ENCODE measurements around the gene SHFL.

Gene SHFL

GRCh38 chr19:10109528-10109927 lies 23.4 kb downstream of the SHFL start:
- no peak for DNase-seq (ENCODE audit: low read depth)

GRCh38 chr19:10110076-10110971 lies 24.2 kb downstream of the SHFL start:
- no peak for DNase-seq (ENCODE audit: low read depth)

GRCh38 chr19:10110972-10111317 lies 24.8 kb downstream of the SHFL start:
- no peak for DNase-seq (ENCODE audit: low read depth)

GRCh38 chr19:10111405-10111811 lies 25.3 kb downstream of the SHFL start, which contains the start of gene P2RY11:
TSS of gene P2RY11 (plus strand) at chr19:10111693. CDS start at chr19:10111722, 29 bp downstream.
- no peak for DNase-seq (ENCODE audit: low read depth)

GRCh38 chr19:10112037-10112761 lies 26.1 kb downstream of the SHFL start:
- DNase-seq (ENCODE audit: low read depth): no peak

GRCh38 chr19:10112895-10113591 lies 26.9 kb downstream of the SHFL start:
- DNase-seq (ENCODE audit: low read depth): no peak

GRCh38 chr19:10113592-10113963 lies 27.5 kb downstream of the SHFL start:
- DNase-seq (ENCODE audit: low read depth): no peak

GRCh38 chr19:10113964-10114650 lies 28.0 kb downstream of the SHFL start:
- DNase-seq (ENCODE audit: low read depth): no peak

- no peak for DNase-seq (ENCODE audit: low read depth)
Observed at GRCh38 chr19:10114651-10115391, 28.7 kb downstream of the SHFL start.

GRCh38 chr19:10115392-10116084 lies 29.4 kb downstream of the SHFL start:
- no peak for DNase-seq (ENCODE audit: low read depth)

GRCh38 chr19:10116085-10116865 lies 30.2 kb downstream of the SHFL start:
- DNase-seq (ENCODE audit: low read depth): no peak

GRCh38 chr19:10116866-10117616 lies 30.9 kb downstream of the SHFL start:
- no peak for DNase-seq (ENCODE audit: low read depth)

GRCh38 chr19:10118960-10119359 lies 32.8 kb downstream of the SHFL start:
- no peak for DNase-seq (ENCODE audit: low read depth)

- no peak for DNase-seq (ENCODE audit: low read depth)
Observed at GRCh38 chr19:10120538-10121189, 34.5 kb downstream of the SHFL start.

- DNase-seq (ENCODE audit: low read depth): no peak
Observed at GRCh38 chr19:10122045-10122444, 35.9 kb downstream of the SHFL start.

- no peak for DNase-seq (ENCODE audit: low read depth)
Observed at GRCh38 chr19:10124429-10124828, 38.3 kb downstream of the SHFL start.

- no peak for DNase-seq (ENCODE audit: low read depth)
Observed at GRCh38 chr19:10126213-10126639, 40.1 kb downstream of the SHFL start.

- no peak for DNase-seq (ENCODE audit: low read depth)
Observed at GRCh38 chr19:10132905-10133304, 46.8 kb downstream of the SHFL start.

- no peak for DNase-seq (ENCODE audit: low read depth)
Observed at GRCh38 chr19:10133596-10133995, 47.5 kb downstream of the SHFL start.

Measured in stimulated activated CD8-positive, alpha-beta memory T cell treated with anti-CD3 and anti-CD28 coated beads, Interleukin-12 subunit alpha, Interleukin-12 subunit beta, amount 100 ng/mL, for 1 hour (primary cell).